ENCODE results near the gene ARHGAP11A.

The ARHGAP11A gene

GRCh38 chr15:32651229-32651837, 36.0 kb downstream of the ARHGAP11A start:
- no peak overlapping the region for H3K4me3 ChIP-seq (replicated peaks; ENCODE audit: low read depth, low read length)
- peak; percentile 75 for DNase-seq (ENCODE audit: low read depth)
- peak; percentile 99 for TF ChIP-seq CTCF (IDR thresholded peaks at IDR 0.05; ENCODE audit: low read length, missing control alignments)

- no peak for TF ChIP-seq CTCF (IDR thresholded peaks at IDR 0.05; ENCODE audit: low read length, missing control alignments)
- H3K4me3 ChIP-seq (replicated peaks; ENCODE audit: low read depth, low read length), result no peak overlapping the region
- DNase-seq (ENCODE audit: low read depth), result no peak
These were observed 36.9 kb downstream of the ARHGAP11A start for GRCh38 chr15:32652178-32652577.

- DNase-seq (ENCODE audit: low read depth), result peak; percentile 36
- TF ChIP-seq CTCF (IDR thresholded peaks at IDR 0.05; ENCODE audit: low read length, missing control alignments), result no peak
- no peak overlapping the region for H3K4me3 ChIP-seq (replicated peaks; ENCODE audit: low read depth, low read length)
These were observed 40.8 kb downstream of the ARHGAP11A start for GRCh38 chr15:32656091-32656490.

- no peak overlapping the region for H3K4me3 ChIP-seq (replicated peaks; ENCODE audit: low read depth, low read length)
- DNase-seq (ENCODE audit: low read depth), result no peak
- TF ChIP-seq CTCF (IDR thresholded peaks at IDR 0.05; ENCODE audit: low read length, missing control alignments), result no peak
These were observed 41.2 kb downstream of the ARHGAP11A start for GRCh38 chr15:32656496-32656895.

- TF ChIP-seq CTCF (IDR thresholded peaks at IDR 0.05; ENCODE audit: low read length, missing control alignments), result no peak
- DNase-seq (ENCODE audit: low read depth), result no peak
- H3K4me3 ChIP-seq (replicated peaks; ENCODE audit: low read depth, low read length), result no peak overlapping the region
These were observed 42.0 kb downstream of the ARHGAP11A start for GRCh38 chr15:32657198-32657883.

GRCh38 chr15:32657941-32658340, 42.6 kb downstream of the ARHGAP11A start:
- no peak overlapping the region for H3K4me3 ChIP-seq (replicated peaks; ENCODE audit: low read depth, low read length)
- DNase-seq (ENCODE audit: low read depth), result no peak

More at GRCh38 chr15:32657941-32658340, 42.6 kb downstream of the ARHGAP11A start:
- TF ChIP-seq CTCF (IDR thresholded peaks at IDR 0.05; ENCODE audit: low read length, missing control alignments), result no peak

Measured in fibroblast of pulmonary artery (primary cell).